HepG2 (cell line): ENCODE results near the gene SLC5A6. TPM values are rescaled to one million over a fixed set of nuclear protein-coding genes. Genes with fewer than 3 reads are reported as not detected.

ENCODE experiments used
- ARID2 ChIP-seq: sonication (generic); formaldehyde crosslinking; IDR thresholded peaks from 2 replicates; pipeline ENCODE4 v1.8.1; 2022; ENCODE audit warnings: mild to moderate bottlenecking, missing genetic modification reagents, borderline replicate concordance
- BCL6 ChIP-seq: IDR thresholded peaks from 2 replicates; pipeline ENCODE4 v1.6.1; 2016; ENCODE audit warnings: missing genetic modification reagents, missing compliant biosample characterization
- BRF2 ChIP-seq: sonication (generic); formaldehyde crosslinking; IDR thresholded peaks from 2 replicates; pipeline ENCODE4 v1.8.1; 2022; ENCODE audit warnings: mild to moderate bottlenecking, missing genetic modification reagents
- DDIT3 ChIP-seq: sonication (generic); formaldehyde crosslinking; IDR thresholded peaks from 2 replicates; pipeline ENCODE4 v1.4.0; 2020; ENCODE audit warnings: mild to moderate bottlenecking, missing genetic modification reagents
- HMG20A ChIP-seq: IDR thresholded peaks from 2 replicates; pipeline ENCODE4 v1.6.1; 2016; ENCODE audit warnings: borderline replicate concordance
- HNRNPUL1 ChIP-seq: fragments of 200-400 bp; formaldehyde crosslinking; IDR thresholded peaks from 2 replicates; pipeline ENCODE4 v1.6.1; 2017; ENCODE audit warnings: low read depth, mild to moderate bottlenecking, low read length, moderate library complexity
- IKZF5 ChIP-seq: IDR thresholded peaks from 2 replicates; pipeline ENCODE4 v1.6.1; 2018; ENCODE audit warnings: missing genetic modification reagents, mild to moderate bottlenecking, missing compliant biosample characterization
- LBX2 ChIP-seq: sonication (generic); formaldehyde crosslinking; IDR thresholded peaks from 2 replicates; pipeline ENCODE4 v1.5.0; 2020; ENCODE audit warnings: missing genetic modification reagents, mild to moderate bottlenecking, borderline replicate concordance
- LRRFIP1 ChIP-seq: sonication (generic); formaldehyde crosslinking; conservative IDR thresholded peaks from 2 replicates; pipeline ENCODE4 v1.4.0; 2020; ENCODE audit warnings: missing genetic modification reagents
- MED1 ChIP-seq: sonication (generic); formaldehyde crosslinking; IDR thresholded peaks from 2 replicates; pipeline ENCODE4 v1.4.0; 2020; ENCODE audit warnings: missing genetic modification reagents
- MZF1 ChIP-seq: sonication (generic); formaldehyde crosslinking; IDR thresholded peaks from 2 replicates; pipeline ENCODE4 v1.8.1; 2023; ENCODE audit warnings: mild to moderate bottlenecking, missing genetic modification reagents, borderline replicate concordance
- PAWR ChIP-seq: sonication (generic); formaldehyde crosslinking; IDR thresholded peaks from 2 replicates; pipeline ENCODE4 v1.4.0; 2020; ENCODE audit warnings: missing genetic modification reagents, mild to moderate bottlenecking, borderline replicate concordance
- PRMT3 ChIP-seq: sonication (generic); formaldehyde crosslinking; IDR thresholded peaks from 2 replicates; pipeline ENCODE4 v1.8.1; 2022; ENCODE audit warnings: low read depth, mild to moderate bottlenecking, moderate library complexity, missing genetic modification reagents, borderline replicate concordance
- RAD21 ChIP-seq: fragments of 450-650 bp; formaldehyde crosslinking; IDR thresholded peaks from 2 replicates; pipeline ENCODE4 v1.5.0; 2020; ENCODE audit warnings: mild to moderate bottlenecking
- TARDBP ChIP-seq: sonication (generic); formaldehyde crosslinking; IDR thresholded peaks from 2 replicates; pipeline ENCODE4 v1.8.0; 2022; ENCODE audit warnings: mild to moderate bottlenecking, missing genetic modification reagents
- TBL1XR1 ChIP-seq: fragments of 150-350 bp; IDR thresholded peaks from 2 replicates; pipeline ENCODE4 v1.6.1; 2014; ENCODE audit warnings: borderline replicate concordance, low read length; ENCODE audit not compliant: partially characterized antibody
- TSC22D2 ChIP-seq: sonication (generic); formaldehyde crosslinking; IDR thresholded peaks from 2 replicates; pipeline ENCODE4 v1.5.1; 2020; ENCODE audit warnings: missing genetic modification reagents, mild to moderate bottlenecking, borderline replicate concordance
- ZMYM2 ChIP-seq: sonication (generic); formaldehyde crosslinking; IDR thresholded peaks from 2 replicates; pipeline ENCODE4 v1.8.0; 2022; ENCODE audit warnings: mild to moderate bottlenecking, missing genetic modification reagents
- ZNF24 ChIP-seq: fragments of 450-650 bp; IDR thresholded peaks from 2 replicates; pipeline ENCODE4 v1.6.1; 2017; ENCODE audit warnings: antibody characterized with exemption, mild to moderate bottlenecking
- ZNF256 ChIP-seq: sonication (generic); formaldehyde crosslinking; conservative IDR thresholded peaks from 2 replicates; pipeline ENCODE4 v1.4.0; 2020; ENCODE audit warnings: missing genetic modification reagents
- ZNF460 ChIP-seq: sonication (generic); formaldehyde crosslinking; IDR thresholded peaks from 2 replicates; pipeline ENCODE4 v1.5.1; 2020; ENCODE audit warnings: missing genetic modification reagents, mild to moderate bottlenecking, borderline replicate concordance
- ZNF546 ChIP-seq: sonication (generic); formaldehyde crosslinking; conservative IDR thresholded peaks from 2 replicates; pipeline ENCODE4 v1.8.1; 2023; ENCODE audit warnings: mild to moderate bottlenecking, missing genetic modification reagents
- ZNF598 ChIP-seq: sonication (generic); formaldehyde crosslinking; IDR thresholded peaks from 2 replicates; pipeline ENCODE4 v1.5.1; 2020; ENCODE audit warnings: mild to moderate bottlenecking, missing genetic modification reagents, borderline replicate concordance
- ZNF614 ChIP-seq: IDR thresholded peaks from 2 replicates; pipeline ENCODE4 v1.6.1; 2018; ENCODE audit warnings: missing biosample characterization, missing genetic modification reagents, inconsistent platforms, borderline replicate concordance
- ZNF644 ChIP-seq: IDR thresholded peaks from 2 replicates; pipeline ENCODE4 v1.6.1; 2016; ENCODE audit warnings: low read depth
- ZNF780A ChIP-seq: sonication (generic); formaldehyde crosslinking; IDR thresholded peaks from 2 replicates; pipeline ENCODE4 v1.8.0; 2022; ENCODE audit warnings: mild to moderate bottlenecking, missing genetic modification reagents, moderate library complexity
- polyA plus RNA-seq, 8 experiments: library from polyadenylated mRNA; depleted of rRNA in 3 of 8; stranded (reverse) in 7 of 8; unstranded in 1 of 8; fragments of >200 nt; fragmentation: Illumina TruSeq in 4 of 8; extraction: Trizol in 4 of 8; gene quantifications; 2 replicates each; pipeline versions ENCODE4 v1.2.1 to v1.2.3, GENCODE V29; 2011 to 2016; ENCODE audit warnings: low read depth in 4 of 8, missing spikeins in 1 of 8, mixed read lengths in 1 of 8; ENCODE audit not compliant: insufficient read depth in 1 of 8
- total RNA-seq, 5 experiments: library from RNA; depleted of rRNA; stranded (reverse); fragments of >200 nt; fragmentation: Illumina TruSeq; extraction: Trizol; gene quantifications; 2 replicates each; pipeline ENCODE4 v1.2.3, GENCODE V29; 2016; ENCODE audit warnings: low read depth in 1 of 5

Gene SLC5A6
- total and polyA plus RNA-seq, 2 of the 13 experiments (the other 11 are each of a cell fraction or from before 2014, with no cell fraction given), result 135 to 417 TPM

- TF ChIP-seq TBL1XR1, result no peak
- TF ChIP-seq LBX2, result no peak
- TF ChIP-seq ZNF24, result no peak
- 0 out of 2 replicates have a peak, but pooled peaks have one; percentile 21 for TF ChIP-seq ZNF614
- no peak for TF ChIP-seq PRMT3 (CRISPR knock-in tag)
- no peak for TF ChIP-seq ZNF460
- TF ChIP-seq BRF2 (CRISPR knock-in tag), result no peak
- no peak; the same call in 1 of the 2 replicates for TF ChIP-seq RAD21 (CRISPR knock-in tag)
- no peak for TF ChIP-seq ZNF780A
- TF ChIP-seq ZMYM2 (CRISPR knock-in tag), result no peak
- TF ChIP-seq HNRNPUL1, result no peak
- TF ChIP-seq TSC22D2 (CRISPR knock-in tag), result no peak
- no peak for TF ChIP-seq ZNF256 (CRISPR knock-in tag)
- TF ChIP-seq MED1 (CRISPR knock-in tag), result peak; percentile 92
- no peak for TF ChIP-seq LRRFIP1
- no peak for TF ChIP-seq HMG20A (CRISPR knock-in tag)
- TF ChIP-seq DDIT3 (CRISPR knock-in tag), result no peak
- TF ChIP-seq ZNF644, result 0 out of 2 replicates have a peak, but pooled peaks have one; percentile 20
- no peak; the same call in 1 of the 2 replicates for TF ChIP-seq BCL6 (CRISPR knock-in tag)
- TF ChIP-seq ZNF546 (CRISPR knock-in tag), result no peak
- no peak for TF ChIP-seq PAWR (CRISPR knock-in tag)
- 0 out of 2 replicates have a peak, but pooled peaks have one; percentile 31 for TF ChIP-seq ARID2 (CRISPR knock-in tag)
- no peak for TF ChIP-seq IKZF5
- 0 out of 2 replicates have a peak, but pooled peaks have one; percentile 38 for TF ChIP-seq TARDBP (CRISPR knock-in tag)
- no peak for TF ChIP-seq MZF1 (CRISPR knock-in tag)
- TF ChIP-seq ZNF598, result no peak
Measured at GRCh38 chr2:27185331-27186026, 26.6 kb downstream of the SLC5A6 start (continued).
